Neural progenitor cell (in vitro differentiated cells): ENCODE results near the gene A2M. TPM values are rescaled to one million over a fixed set of nuclear protein-coding genes. Genes with fewer than 3 reads are reported as not detected.

Experiments
- DNase-seq: peaks from one replicate; pipeline ENCODE4 v3.0.0-alpha.2; 2016; ENCODE audit warnings: low spot score
- H2AFZ ChIP-seq: fragments of 200-600 bp; sonication (generic); replicated peaks from 2 replicates; pipeline ENCODE4 v1.6.1; 2016; ENCODE audit warnings: antibody characterized with exemption
- H3F3A ChIP-seq: fragments of 200-600 bp; sonication (generic); 2 replicates; pipeline ENCODE4 v1.6.1; 2016; ENCODE audit warnings: antibody characterized with exemption, low read depth
- H3K27ac ChIP-seq: fragments of 200-600 bp; sonication (generic); 2 replicates; pipeline ENCODE4 v1.5.1; 2016; ENCODE audit warnings: mild to moderate bottlenecking
- H3K27me3 ChIP-seq: fragments of 200-600 bp; sonication (generic); 2 replicates; pipeline ENCODE4 v1.6.1; 2016; ENCODE audit warnings: mild to moderate bottlenecking, moderate library complexity
- H3K36me3 ChIP-seq: fragments of 200-600 bp; sonication (generic); 2 replicates; pipeline ENCODE4 v1.5.1; 2016
- H3K4me1 ChIP-seq: fragments of 200-600 bp; sonication (generic); 2 replicates; pipeline ENCODE4 v1.6.1; 2016; ENCODE audit warnings: mixed run types
- H3K4me2 ChIP-seq: fragments of 200-600 bp; sonication (generic); 2 replicates; pipeline ENCODE4 v1.6.1; 2016
- H3K4me3 ChIP-seq: fragments of 200-600 bp; sonication (generic); 2 replicates; pipeline ENCODE4 v1.5.1; 2016
- H3K79me2 ChIP-seq: fragments of 200-600 bp; sonication (generic); 2 replicates; pipeline ENCODE4 v1.6.1; 2016; ENCODE audit warnings: low read depth
- H3K9ac ChIP-seq: fragments of 200-600 bp; sonication (generic); 2 replicates; pipeline ENCODE4 v1.6.1; 2016
- H3K9me3 ChIP-seq: fragments of 200-600 bp; sonication (generic); 2 replicates; pipeline ENCODE4 v1.5.1; 2016; ENCODE audit warnings: low read depth
- H4K20me1 ChIP-seq: fragments of 200-600 bp; sonication (generic); 2 replicates; pipeline ENCODE4 v1.6.1; 2016; ENCODE audit warnings: low read depth
- H3K27ac Mint-ChIP-seq: 3 replicates; pipeline ENCODE4 v1.8.0; 2021; ENCODE audit warnings: mixed read lengths
- H3K27me3 Mint-ChIP-seq: 2 replicates; pipeline ENCODE4 v1.8.0; 2022; ENCODE audit warnings: low read depth, mild to moderate bottlenecking, inconsistent platforms, moderate library complexity, mixed read lengths; ENCODE audit not compliant: insufficient read depth
- H3K36me3 Mint-ChIP-seq: 3 replicates; pipeline ENCODE4 v1.8.0; 2021; ENCODE audit warnings: mixed read lengths
- H3K4me1 Mint-ChIP-seq: 3 replicates; pipeline ENCODE4 v1.8.0; 2021; ENCODE audit warnings: mixed read lengths
- H3K4me3 Mint-ChIP-seq: 3 replicates; pipeline ENCODE4 v1.8.0; 2021; ENCODE audit warnings: mild to moderate bottlenecking, moderate library complexity, mixed read lengths
- H3K9me3 Mint-ChIP-seq: 3 replicates; pipeline ENCODE4 v1.8.0; 2020; ENCODE audit warnings: mixed read lengths
- EZH2 ChIP-seq: fragments of 200-600 bp; sonication (generic); IDR thresholded peaks from 2 replicates; pipeline ENCODE4 v1.6.1; 2017; ENCODE audit warnings: antibody characterized with exemption, mild to moderate bottlenecking, moderate library complexity
- EZH2phosphoT487 ChIP-seq: fragments of 200-600 bp; sonication (generic); IDR thresholded peaks from 2 replicates; pipeline ENCODE4 v1.6.1; 2017; ENCODE audit warnings: antibody characterized with exemption
- total RNA-seq: library from RNA; depleted of rRNA; stranded (reverse); fragments of >200 nt; gene quantifications from 2 replicates; pipeline ENCODE4 v1.2.3, GENCODE V29; 2015; ENCODE audit warnings: low replicate concordance
- TF ChIP-seq, protein P1 (sequence below): fragments of 200-600 bp; sonication (generic); IDR thresholded peaks from 2 replicates; pipeline ENCODE4 v1.5.1; 2017; ENCODE audit warnings: antibody characterized with exemption, mild to moderate bottlenecking

The A2M gene
- total RNA-seq, 1 donor from 2014 or later = not detected

DNA sequence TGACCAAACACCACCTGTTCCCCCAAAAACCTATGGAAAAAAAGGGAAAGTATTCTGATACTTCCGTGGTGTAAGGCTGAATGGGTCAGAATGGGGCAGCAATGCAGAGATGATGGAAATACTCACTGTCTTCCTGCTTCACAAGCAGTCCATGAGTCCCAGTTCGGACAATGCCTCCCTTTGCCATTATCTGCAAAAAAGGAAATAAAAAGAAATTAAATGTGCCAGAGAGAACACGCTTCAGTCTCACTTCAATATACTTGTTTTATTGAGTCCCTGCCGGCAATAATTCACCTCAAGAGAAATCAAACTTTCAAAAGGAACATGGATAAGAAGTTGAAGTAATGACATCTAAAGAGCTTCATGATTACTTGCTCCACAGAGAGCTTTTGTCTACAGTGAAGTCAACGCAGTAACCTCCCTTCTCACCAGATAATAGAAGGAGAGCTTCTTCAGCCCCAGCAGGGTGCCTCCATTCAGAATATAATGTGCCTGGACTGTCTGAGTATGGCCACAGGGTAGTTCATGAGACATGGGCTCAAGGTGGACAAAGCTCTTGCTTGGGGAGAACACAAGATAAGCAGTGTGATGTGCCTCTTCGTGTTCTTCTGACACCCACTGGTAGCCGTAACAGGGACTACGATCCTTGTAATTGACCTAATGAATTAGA is 14.6 kb downstream of the A2M start:
- TF ChIP-seq EZH2 = no peak
- no peak for TF ChIP-seq EZH2phosphoT487
- TF ChIP-seq, protein P1, sequence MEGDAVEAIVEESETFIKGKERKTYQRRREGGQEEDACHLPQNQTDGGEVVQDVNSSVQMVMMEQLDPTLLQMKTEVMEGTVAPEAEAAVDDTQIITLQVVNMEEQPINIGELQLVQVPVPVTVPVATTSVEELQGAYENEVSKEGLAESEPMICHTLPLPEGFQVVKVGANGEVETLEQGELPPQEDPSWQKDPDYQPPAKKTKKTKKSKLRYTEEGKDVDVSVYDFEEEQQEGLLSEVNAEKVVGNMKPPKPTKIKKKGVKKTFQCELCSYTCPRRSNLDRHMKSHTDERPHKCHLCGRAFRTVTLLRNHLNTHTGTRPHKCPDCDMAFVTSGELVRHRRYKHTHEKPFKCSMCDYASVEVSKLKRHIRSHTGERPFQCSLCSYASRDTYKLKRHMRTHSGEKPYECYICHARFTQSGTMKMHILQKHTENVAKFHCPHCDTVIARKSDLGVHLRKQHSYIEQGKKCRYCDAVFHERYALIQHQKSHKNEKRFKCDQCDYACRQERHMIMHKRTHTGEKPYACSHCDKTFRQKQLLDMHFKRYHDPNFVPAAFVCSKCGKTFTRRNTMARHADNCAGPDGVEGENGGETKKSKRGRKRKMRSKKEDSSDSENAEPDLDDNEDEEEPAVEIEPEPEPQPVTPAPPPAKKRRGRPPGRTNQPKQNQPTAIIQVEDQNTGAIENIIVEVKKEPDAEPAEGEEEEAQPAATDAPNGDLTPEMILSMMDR = no peak
- Mint-ChIP-seq H3K9me3 (no peaks in the 10 kb centered on the region), H3K27me3 (no peaks in the 10 kb centered on the region), H3K27ac (no peak overlapping the region), H3K36me3 (peaks cover 2% of the 10 kb centered on the region), H3K4me3 (no peak overlapping the region), H3K4me1 (no peaks in the 10 kb centered on the region)
- Histone ChIP-seq H4K20me1 (no peaks in the 10 kb centered on the region), H3K9ac (no peak overlapping the region), H3F3A (no peaks in the 10 kb centered on the region), H3K4me2 (no peak overlapping the region), H3K4me3 (no peak overlapping the region), H3K36me3 (no peaks in the 10 kb centered on the region), H3K9me3 (no peaks in the 10 kb centered on the region), H2AFZ (no peak overlapping the region), H3K4me1 (peaks cover 3% of the 10 kb centered on the region), H3K27ac (no peak overlapping the region), H3K27me3 (no peaks in the 10 kb centered on the region), H3K79me2 (no peaks in the 10 kb centered on the region)
- no peak for DNase-seq

- H4K20me1 ChIP-seq = no peaks in the 10 kb centered on the region
- H3K27ac ChIP-seq = no peak overlapping the region
- no peaks in the 10 kb centered on the region for H3K4me1 Mint-ChIP-seq
- no peaks in the 10 kb centered on the region for H3K27me3 ChIP-seq
- H3K9me3 Mint-ChIP-seq = no peaks in the 10 kb centered on the region
- no peaks in the 10 kb centered on the region for H3K79me2 ChIP-seq
- no peaks in the 10 kb centered on the region for H3F3A ChIP-seq
- H2AFZ ChIP-seq = no peak overlapping the region
- H3K27me3 Mint-ChIP-seq = no peaks in the 10 kb centered on the region
- no peak for DNase-seq
- no peak overlapping the region for H3K9ac ChIP-seq
- H3K36me3 ChIP-seq = no peaks in the 10 kb centered on the region
- H3K4me3 ChIP-seq = no peak overlapping the region
- H3K27ac Mint-ChIP-seq = no peak overlapping the region
- no peak overlapping the region for H3K4me2 ChIP-seq
- no peaks in the 10 kb centered on the region for H3K9me3 ChIP-seq
- peaks cover 3% of the 10 kb centered on the region for H3K36me3 Mint-ChIP-seq
- H3K4me3 Mint-ChIP-seq = no peak overlapping the region
- H3K4me1 ChIP-seq = peaks cover 3% of the 10 kb centered on the region
- TF ChIP-seq, protein P1 = no peak
- no peak for TF ChIP-seq EZH2
- no peak for TF ChIP-seq EZH2phosphoT487
Measured at GRCh38 chr12:9099552-9100190, 16.0 kb downstream of the A2M start.

DNA sequence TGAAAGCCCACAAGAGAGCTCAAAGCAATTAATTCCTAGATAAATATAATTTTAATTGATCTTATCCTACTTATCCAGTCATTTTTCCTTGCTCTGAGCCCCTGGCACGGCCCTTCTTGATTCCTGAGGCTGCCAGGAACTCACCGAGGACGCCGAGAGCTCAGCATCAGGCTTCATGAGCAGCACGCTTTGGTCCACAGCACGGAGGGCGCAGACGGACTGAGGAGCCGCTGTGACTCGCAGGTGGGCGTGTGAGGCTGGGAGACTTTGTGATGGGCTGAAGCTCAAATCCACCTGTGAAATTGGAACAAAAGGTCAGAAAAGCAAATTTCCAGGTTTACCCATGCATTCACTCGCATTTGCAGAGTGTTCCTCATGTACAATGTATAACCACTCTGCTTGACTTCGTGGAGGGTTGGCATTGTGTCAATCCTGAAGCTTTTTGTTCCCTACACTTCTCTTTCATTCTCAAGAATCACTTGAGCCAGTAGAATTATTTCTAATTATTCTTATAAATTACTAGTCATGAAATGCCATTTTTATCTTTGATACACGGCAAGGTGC is 17.2 kb downstream of the A2M start:
- H3K4me3 Mint-ChIP-seq = no peak overlapping the region
- no peak overlapping the region for H3K27ac ChIP-seq
- H3K9me3 Mint-ChIP-seq = no peaks in the 10 kb centered on the region
- no peaks in the 10 kb centered on the region for H3K4me1 Mint-ChIP-seq
- H3K4me2 ChIP-seq = no peak overlapping the region
- H3K9ac ChIP-seq = no peak overlapping the region
- no peak overlapping the region for H2AFZ ChIP-seq
- H3K4me1 ChIP-seq = peaks cover 3% of the 10 kb centered on the region
- DNase-seq = no peak
- H3K9me3 ChIP-seq = no peaks in the 10 kb centered on the region
- H3K27ac Mint-ChIP-seq = no peak overlapping the region
- H3K27me3 Mint-ChIP-seq = no peaks in the 10 kb centered on the region
- TF ChIP-seq EZH2 (no peak), EZH2phosphoT487 (no peak)
- TF ChIP-seq, protein P1 = no peak
- H3K4me3 ChIP-seq = no peak overlapping the region
- H3K79me2 ChIP-seq = no peaks in the 10 kb centered on the region
- peaks cover 3% of the 10 kb centered on the region for H3K36me3 Mint-ChIP-seq
- H4K20me1 ChIP-seq = no peaks in the 10 kb centered on the region
- H3K27me3 ChIP-seq = no peaks in the 10 kb centered on the region
- no peaks in the 10 kb centered on the region for H3F3A ChIP-seq
- H3K36me3 ChIP-seq = no peaks in the 10 kb centered on the region
